Measurements from ENCODE around the gene FDX1. TPM values are rescaled to one million over a fixed set of nuclear protein-coding genes. Genes with fewer than 3 reads are reported as not detected.

Gene FDX1
- total RNA-seq, 2 experiments from 2014 or later: 9.9 to 10.5 TPM

- ATAC-seq (ENCODE audit: low read depth): no peak
- no peak for DNase-seq
- Mint-ChIP-seq H3K27me3 (no peaks in the 10 kb centered on the region), H3K4me3 (no peak overlapping the region), H3K4me1 (no peaks in the 10 kb centered on the region), H3K9me3 (no peaks in the 10 kb centered on the region), H3K27ac (no peak overlapping the region), H3K36me3 (peaks cover 2% of the 10 kb centered on the region)
- POLR2A ChIA-PET: no interaction called here
Measured at GRCh38 chr11:110486156-110486555, 56.4 kb downstream of the FDX1 start.

- peaks cover 2% of the 10 kb centered on the region for H3K36me3 Mint-ChIP-seq
- POLR2A ChIA-PET: no interaction called here
- no peak for ATAC-seq (ENCODE audit: low read depth)
Measured at GRCh38 chr11:110488446-110488845, 58.7 kb downstream of the FDX1 start.

GRCh38 chr11:110490886-110491285 is 61.1 kb downstream of the FDX1 start:
- no peaks in the 10 kb centered on the region for H3K4me1 Mint-ChIP-seq
- no peaks in the 10 kb centered on the region for H3K36me3 Mint-ChIP-seq
- no peaks in the 10 kb centered on the region for H3K27me3 Mint-ChIP-seq
- H3K4me3 Mint-ChIP-seq: no peak overlapping the region
- no peak for ATAC-seq (ENCODE audit: low read depth)
- no peak for DNase-seq
- H3K9me3 Mint-ChIP-seq: peaks cover 6% of the 10 kb centered on the region
- H3K27ac Mint-ChIP-seq: no peak overlapping the region
- POLR2A ChIA-PET: no interaction called here

More at GRCh38 chr11:110488446-110488845, 58.7 kb downstream of the FDX1 start:
- Mint-ChIP-seq H3K4me1 (no peaks in the 10 kb centered on the region), H3K27ac (no peak overlapping the region), H3K4me3 (no peak overlapping the region), H3K27me3 (no peaks in the 10 kb centered on the region), H3K9me3 (peaks cover 6% of the 10 kb centered on the region)
- no peak for DNase-seq

GRCh38 chr11:110491577-110492320 is 62.0 kb downstream of the FDX1 start:
- H3K9me3 Mint-ChIP-seq: peaks cover 6% of the 10 kb centered on the region
- ATAC-seq (ENCODE audit: low read depth) (no peak), DNase-seq (no peak)
- H3K27ac Mint-ChIP-seq: no peak overlapping the region
- no peaks in the 10 kb centered on the region for H3K4me1 Mint-ChIP-seq
- H3K4me3 Mint-ChIP-seq: no peak overlapping the region
- POLR2A ChIA-PET: no interaction called here
- no peaks in the 10 kb centered on the region for H3K36me3 Mint-ChIP-seq
- peaks cover 6% of the 10 kb centered on the region for H3K27me3 Mint-ChIP-seq

GRCh38 chr11:110492321-110492685 is 62.6 kb downstream of the FDX1 start:
- Mint-ChIP-seq H3K27me3 (peaks cover 11% of the 10 kb centered on the region), H3K4me1 (no peaks in the 10 kb centered on the region), H3K4me3 (no peak overlapping the region), H3K27ac (no peak overlapping the region), H3K9me3 (peaks cover 6% of the 10 kb centered on the region), H3K36me3 (no peaks in the 10 kb centered on the region)
- ATAC-seq (ENCODE audit: low read depth): no peak
- POLR2A ChIA-PET: no interaction called here
- no peak for DNase-seq

- Mint-ChIP-seq H3K4me1 (no peaks in the 10 kb centered on the region), H3K27me3 (peaks cover 12% of the 10 kb centered on the region), H3K9me3 (peaks cover 6% of the 10 kb centered on the region), H3K27ac (no peak overlapping the region), H3K36me3 (no peaks in the 10 kb centered on the region), H3K4me3 (no peak overlapping the region)
- no peak for DNase-seq
- POLR2A ChIA-PET: no interaction called here
- no peak for ATAC-seq (ENCODE audit: low read depth)
Measured at GRCh38 chr11:110493346-110493745, 63.6 kb downstream of the FDX1 start.

GRCh38 chr11:110497231-110497978 is 67.7 kb downstream of the FDX1 start:
- POLR2A ChIA-PET: no interaction called here
- Mint-ChIP-seq H3K27me3 (peaks cover 30% of the 10 kb centered on the region), H3K27ac (no peak overlapping the region)

GRCh38 chr11:110501428-110501827 is 71.7 kb downstream of the FDX1 start:
- Mint-ChIP-seq H3K4me3 (no peak overlapping the region), H3K27me3 (peaks cover 31% of the 10 kb centered on the region), H3K9me3 (no peaks in the 10 kb centered on the region), H3K4me1 (no peaks in the 10 kb centered on the region), H3K36me3 (no peaks in the 10 kb centered on the region), H3K27ac (no peak overlapping the region)
- POLR2A ChIA-PET: no interaction called here
- ATAC-seq (ENCODE audit: low read depth): no peak
- DNase-seq: no peak

More at GRCh38 chr11:110497231-110497978, 67.7 kb downstream of the FDX1 start:
- ATAC-seq (ENCODE audit: low read depth) (no peak), DNase-seq (no peak)
- Mint-ChIP-seq H3K9me3 (peaks cover 6% of the 10 kb centered on the region), H3K36me3 (no peaks in the 10 kb centered on the region), H3K4me3 (no peak overlapping the region), H3K4me1 (no peaks in the 10 kb centered on the region)

- ATAC-seq (ENCODE audit: low read depth) (no peak), DNase-seq (no peak)
- Mint-ChIP-seq H3K27me3 (peaks cover 13% of the 10 kb centered on the region), H3K4me3 (no peak overlapping the region), H3K9me3 (peaks cover 2% of the 10 kb centered on the region), H3K4me1 (no peaks in the 10 kb centered on the region), H3K36me3 (no peaks in the 10 kb centered on the region), H3K27ac (no peak overlapping the region)
- POLR2A ChIA-PET: no interaction called here
Measured at GRCh38 chr11:110505528-110506284, 76.0 kb downstream of the FDX1 start.

GRCh38 chr11:110507328-110507727 is 77.6 kb downstream of the FDX1 start:
- peaks cover 4% of the 10 kb centered on the region for H3K27me3 Mint-ChIP-seq
- no peak overlapping the region for H3K4me3 Mint-ChIP-seq
- no peak overlapping the region for H3K27ac Mint-ChIP-seq
- no peaks in the 10 kb centered on the region for H3K4me1 Mint-ChIP-seq
- POLR2A ChIA-PET: no interaction called here
- no peak for DNase-seq
- no peaks in the 10 kb centered on the region for H3K36me3 Mint-ChIP-seq
- H3K9me3 Mint-ChIP-seq: peaks cover 2% of the 10 kb centered on the region
- ATAC-seq (ENCODE audit: low read depth): no peak

GRCh38 chr11:110508786-110509185 is 79.0 kb downstream of the FDX1 start:
- Mint-ChIP-seq H3K9me3 (peaks cover 2% of the 10 kb centered on the region), H3K4me3 (no peak overlapping the region), H3K36me3 (no peaks in the 10 kb centered on the region), H3K27me3 (no peaks in the 10 kb centered on the region), H3K4me1 (no peaks in the 10 kb centered on the region), H3K27ac (no peak overlapping the region)
- ATAC-seq (ENCODE audit: low read depth): no peak
- no peak for DNase-seq
- POLR2A ChIA-PET: no interaction called here

- peaks cover 4% of the 10 kb centered on the region for H3K9me3 Mint-ChIP-seq
- ATAC-seq (ENCODE audit: low read depth): no peak
- no peak for DNase-seq
- POLR2A ChIA-PET: no interaction called here
- H3K4me3 Mint-ChIP-seq: no peak overlapping the region
- H3K27me3 Mint-ChIP-seq: no peaks in the 10 kb centered on the region
- no peaks in the 10 kb centered on the region for H3K36me3 Mint-ChIP-seq
- no peak overlapping the region for H3K27ac Mint-ChIP-seq
- no peaks in the 10 kb centered on the region for H3K4me1 Mint-ChIP-seq
Measured at GRCh38 chr11:110509472-110509871, 79.7 kb downstream of the FDX1 start.

GRCh38 chr11:110512026-110512425 is 82.3 kb downstream of the FDX1 start:
- Mint-ChIP-seq H3K27ac (no peak overlapping the region), H3K4me1 (no peaks in the 10 kb centered on the region), H3K9me3 (peaks cover 3% of the 10 kb centered on the region), H3K27me3 (no peaks in the 10 kb centered on the region), H3K36me3 (no peaks in the 10 kb centered on the region), H3K4me3 (no peak overlapping the region)
- ATAC-seq (ENCODE audit: low read depth) (no peak), DNase-seq (no peak)
- POLR2A ChIA-PET: no interaction called here
